ENCODE data around the gene KAZN.

DNA sequence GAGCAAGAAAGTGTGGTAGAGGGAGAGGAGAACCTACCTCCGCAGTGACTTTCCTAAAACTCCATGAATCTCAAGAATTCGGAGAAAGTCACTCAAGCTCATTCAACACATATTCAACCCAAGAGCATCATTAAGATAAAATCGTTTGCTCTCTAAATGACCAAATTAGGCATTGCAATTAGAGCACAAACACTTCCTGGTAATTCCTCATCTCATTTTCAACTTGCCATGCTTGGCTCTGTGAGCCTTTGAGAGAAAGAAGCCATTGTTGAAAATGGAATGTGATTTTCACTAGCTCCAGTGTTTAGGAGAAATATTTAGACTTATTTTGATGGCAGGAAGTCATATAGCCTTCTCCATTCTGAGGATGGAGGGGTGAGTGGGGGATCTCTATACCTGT lies 52.5 kb downstream of the KAZN start:
- TF ChIP-seq, protein P1, sequence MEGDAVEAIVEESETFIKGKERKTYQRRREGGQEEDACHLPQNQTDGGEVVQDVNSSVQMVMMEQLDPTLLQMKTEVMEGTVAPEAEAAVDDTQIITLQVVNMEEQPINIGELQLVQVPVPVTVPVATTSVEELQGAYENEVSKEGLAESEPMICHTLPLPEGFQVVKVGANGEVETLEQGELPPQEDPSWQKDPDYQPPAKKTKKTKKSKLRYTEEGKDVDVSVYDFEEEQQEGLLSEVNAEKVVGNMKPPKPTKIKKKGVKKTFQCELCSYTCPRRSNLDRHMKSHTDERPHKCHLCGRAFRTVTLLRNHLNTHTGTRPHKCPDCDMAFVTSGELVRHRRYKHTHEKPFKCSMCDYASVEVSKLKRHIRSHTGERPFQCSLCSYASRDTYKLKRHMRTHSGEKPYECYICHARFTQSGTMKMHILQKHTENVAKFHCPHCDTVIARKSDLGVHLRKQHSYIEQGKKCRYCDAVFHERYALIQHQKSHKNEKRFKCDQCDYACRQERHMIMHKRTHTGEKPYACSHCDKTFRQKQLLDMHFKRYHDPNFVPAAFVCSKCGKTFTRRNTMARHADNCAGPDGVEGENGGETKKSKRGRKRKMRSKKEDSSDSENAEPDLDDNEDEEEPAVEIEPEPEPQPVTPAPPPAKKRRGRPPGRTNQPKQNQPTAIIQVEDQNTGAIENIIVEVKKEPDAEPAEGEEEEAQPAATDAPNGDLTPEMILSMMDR (IDR thresholded peaks at IDR 0.05 in 8 of 11, conservative IDR thresholded peaks at IDR 0.05 in 3 of 11), result no peak
- no peak for TF ChIP-seq POLR2AphosphoS5 (IDR thresholded peaks at IDR 0.05)
